Stomach (tissue), 9 donors: Measurements from ENCODE around the gene SYT7. TPM values are rescaled to one million over a fixed set of nuclear protein-coding genes. Genes with fewer than 3 reads are reported as not detected.

Experiments
- DNase-seq, 2 donors: peaks; one replicate each; pipeline versions ENCODE4 v3.0.0 to v3.0.0-alpha.2; 2013 to 2019
- H3K27ac ChIP-seq, 5 donors: fragments of 200-600 bp in 4 of 5; sonication (generic) in 4 of 5; one replicate each; pipeline ENCODE4 v1.5.1; 2013 to 2019; ENCODE audit warnings: mild to moderate bottlenecking in 1 of 5, moderate library complexity in 1 of 5
- H3K27me3 ChIP-seq, 3 donors: fragments of 200-600 bp; sonication (generic); one replicate each; pipeline ENCODE4 v1.5.1; 2017 to 2019; ENCODE audit warnings: mixed run types in 1 of 3
- H3K36me3 ChIP-seq, 4 donors: fragments of 200-600 bp; sonication (generic); 1 replicate in 3 of 4; 2 replicates in 1 of 4; pipeline ENCODE4 v1.5.1; 2016 to 2019
- H3K4me1 ChIP-seq, 4 donors: fragments of 200-600 bp; sonication (generic); one replicate each; pipeline ENCODE4 v1.5.1; 2016 to 2019
- H3K4me3 ChIP-seq, 4 donors: fragments of 200-600 bp; sonication (generic) in 3 of 4; one replicate each; pipeline ENCODE4 v1.5.1; 2016 to 2019; ENCODE audit warnings: mild to moderate bottlenecking in 1 of 4
- H3K9me3 ChIP-seq, 4 donors: fragments of 200-600 bp; sonication (generic); one replicate each; pipeline ENCODE4 v1.5.1; 2016 to 2019
- EP300 ChIP-seq: sonication (generic); formaldehyde crosslinking; IDR thresholded peaks from one replicate; pipeline ENCODE4 v1.6.1; 2017; ENCODE audit warnings: antibody characterized with exemption
- POLR2A ChIP-seq, 4 donors: fragments of 450-650 bp; IDR thresholded peaks; one replicate each; pipeline ENCODE4 v1.6.1; 2016; ENCODE audit warnings: antibody characterized with exemption in 4 of 4, control low read depth in 2 of 4, mild to moderate bottlenecking in 1 of 4, moderate library complexity in 1 of 4
- POLR2AphosphoS5 ChIP-seq, 3 donors: sonication (generic); formaldehyde crosslinking; IDR thresholded peaks; one replicate each; pipeline ENCODE4 v1.6.1; 2016; ENCODE audit warnings: antibody characterized with exemption in 3 of 3
- WGBS, 5 donors: extraction: QIAGEN DNeasy Blood & Tissue Kit in 3 of 5; methylation state at CpG; one replicate each; pipeline versions ENCODE4 v1.1.5 to v1.1.7; 2013 to 2018; 5-methylcytosine and 5-hydroxymethylcytosine counted together
- intact Hi-C: fragments of 100-400 bp; cut with DNase I; formaldehyde crosslinking; loops from one replicate; pipeline ENCODE4 v1.15.1; 2023; ENCODE audit warnings: low total_unique reads
- polyA plus RNA-seq, 3 donors: library from polyadenylated mRNA; stranded (reverse); fragments of 200-250 nt; gene quantifications; one replicate each; pipeline ENCODE4 v1.2.3, GENCODE V29; 2013
- total RNA-seq, 5 donors: library from RNA; depleted of rRNA; stranded (reverse); fragments of >200 nt; gene quantifications; one replicate each; pipeline versions ENCODE4 v1.1.0 to v1.2.3, GENCODE V29; 2014 to 2016
- TF ChIP-seq, protein P1 (sequence below), 7 experiments: fragments of 450-650 bp in 4 of 7; fragments of 200-600 bp in 3 of 7; sonication (generic) in 3 of 7; IDR thresholded peaks; one replicate each; pipeline ENCODE4 v1.5.1; 2016 to 2019; ENCODE audit warnings: antibody characterized with exemption in 7 of 7, control low read depth in 2 of 7, mild to moderate bottlenecking in 1 of 7
- donor health status: healthy with polysubstance abuse.
- donor health status: Bipolar disorder and iron deficiency.
- donor health status: healthy.

Gene SYT7
- total and polyA plus RNA-seq, 8 donors, result 0.92 to 8.4 (median 1.4) TPM; not detected in 1

DNA sequence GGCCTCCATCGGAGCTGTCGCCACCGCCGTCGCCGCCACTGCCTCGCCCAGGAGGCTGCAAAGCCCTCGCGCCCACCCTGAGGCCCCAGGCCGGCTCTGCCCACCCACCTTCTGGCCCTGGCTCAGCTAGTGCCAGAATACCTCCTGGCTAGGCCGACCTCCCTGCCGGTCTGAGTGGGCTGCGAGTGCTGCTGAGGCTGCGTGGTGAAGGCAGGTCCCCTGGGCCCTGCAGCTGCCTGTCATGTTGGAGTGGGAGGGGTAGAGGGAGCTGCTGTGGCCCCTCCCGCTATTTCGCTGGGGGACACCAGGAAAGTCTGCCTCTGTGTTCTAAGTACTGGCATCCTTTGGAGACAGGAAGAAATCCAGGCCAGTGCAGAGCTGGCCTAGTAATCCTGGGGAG is 38.2 kb downstream of the SYT7 start:
- intact Hi-C loops, result no loop called here

DNA sequence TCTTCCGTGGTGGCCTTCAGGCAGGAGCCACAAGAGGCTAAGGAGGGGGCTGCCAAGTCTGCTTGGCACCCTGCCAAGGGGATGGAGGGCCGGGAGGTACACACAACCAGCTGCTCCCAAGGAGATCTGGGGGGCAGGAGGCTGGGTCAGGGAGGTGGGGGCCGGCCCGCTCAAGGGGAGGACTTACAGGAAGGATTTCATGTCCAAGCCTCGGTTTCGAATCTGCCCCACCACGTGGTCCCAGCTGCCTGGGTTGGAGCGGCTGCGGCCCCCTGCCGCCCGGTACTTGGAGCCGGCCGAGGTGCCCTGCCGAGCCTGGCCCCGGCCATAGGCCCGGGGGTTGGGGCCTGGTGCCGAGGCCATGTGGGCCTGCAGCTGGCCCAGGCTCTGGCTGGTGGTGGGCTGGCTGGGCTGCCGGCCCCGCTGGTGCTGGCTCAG is 38.8 kb downstream of the SYT7 start:
- Histone ChIP-seq H3K27me3 (peaks cover 0 to 28% (median 5%) of the 10 kb centered on the region in 3 donors), H3K9me3 (no peaks in the 10 kb centered on the region), H3K4me3 (no peak overlapping the region), H3K27ac (no peak overlapping the region), H3K36me3 (no peaks in the 10 kb centered on the region), H3K4me1 (peaks cover 0 to 18% (median 17%) of the 10 kb centered on the region in 4 donors)
- WGBS, 5 donors, result 43 to 57% (median 55%) methylated on average over 10 to 19 of the region's 19 CpGs
- peak in 1 of 2 donors; percentile 48 for DNase-seq
- intact Hi-C loops, result no loop called here
- TF ChIP-seq POLR2A (IDR thresholded peaks at IDR 0.05), result no peak

More for the DNA sequence above, 38.2 kb downstream of the SYT7 start:
- TF ChIP-seq EP300, result no peak
- no peak for TF ChIP-seq POLR2AphosphoS5 (IDR thresholded peaks at IDR 0.05)
- TF ChIP-seq, protein P1, sequence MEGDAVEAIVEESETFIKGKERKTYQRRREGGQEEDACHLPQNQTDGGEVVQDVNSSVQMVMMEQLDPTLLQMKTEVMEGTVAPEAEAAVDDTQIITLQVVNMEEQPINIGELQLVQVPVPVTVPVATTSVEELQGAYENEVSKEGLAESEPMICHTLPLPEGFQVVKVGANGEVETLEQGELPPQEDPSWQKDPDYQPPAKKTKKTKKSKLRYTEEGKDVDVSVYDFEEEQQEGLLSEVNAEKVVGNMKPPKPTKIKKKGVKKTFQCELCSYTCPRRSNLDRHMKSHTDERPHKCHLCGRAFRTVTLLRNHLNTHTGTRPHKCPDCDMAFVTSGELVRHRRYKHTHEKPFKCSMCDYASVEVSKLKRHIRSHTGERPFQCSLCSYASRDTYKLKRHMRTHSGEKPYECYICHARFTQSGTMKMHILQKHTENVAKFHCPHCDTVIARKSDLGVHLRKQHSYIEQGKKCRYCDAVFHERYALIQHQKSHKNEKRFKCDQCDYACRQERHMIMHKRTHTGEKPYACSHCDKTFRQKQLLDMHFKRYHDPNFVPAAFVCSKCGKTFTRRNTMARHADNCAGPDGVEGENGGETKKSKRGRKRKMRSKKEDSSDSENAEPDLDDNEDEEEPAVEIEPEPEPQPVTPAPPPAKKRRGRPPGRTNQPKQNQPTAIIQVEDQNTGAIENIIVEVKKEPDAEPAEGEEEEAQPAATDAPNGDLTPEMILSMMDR (IDR thresholded peaks at IDR 0.05), result no peak
- TF ChIP-seq POLR2A (IDR thresholded peaks at IDR 0.05), result no peak
- Histone ChIP-seq H3K4me3 (no peak overlapping the region), H3K4me1 (peaks cover 0 to 18% (median 16%) of the 10 kb centered on the region in 4 donors), H3K27me3 (peaks cover 0 to 34% (median 7%) of the 10 kb centered on the region in 3 donors), H3K27ac (no peak overlapping the region), H3K9me3 (no peaks in the 10 kb centered on the region), H3K36me3 (no peaks in the 10 kb centered on the region)
- DNase-seq, result no peak
- WGBS, 5 donors, result 89 to 91% (median 90%) methylated on average over 9 to 16 of the region's 16 CpGs

DNA sequence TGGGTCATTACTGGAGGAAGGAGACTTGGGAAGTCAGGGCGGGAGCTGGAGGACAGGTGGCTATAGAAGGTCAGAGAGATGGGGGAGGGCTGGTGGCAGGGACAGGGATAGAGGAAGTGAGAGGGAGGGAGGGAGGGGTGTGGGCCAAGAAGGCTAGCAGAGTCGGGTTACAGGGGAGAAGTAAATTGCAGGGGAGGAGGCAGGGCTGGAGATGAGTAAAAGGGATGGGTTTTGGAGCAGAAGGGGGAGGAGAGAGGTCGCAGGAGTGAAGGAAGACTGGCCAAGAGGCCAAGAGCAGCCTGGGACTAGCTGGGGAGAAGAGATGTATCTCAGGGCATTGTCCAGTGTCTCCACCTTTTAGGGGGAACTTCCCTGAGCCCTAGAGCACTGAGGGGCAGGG is 39.3 kb downstream of the SYT7 start:
- Histone ChIP-seq H3K4me1 (peaks cover 0 to 18% (median 17%) of the 10 kb centered on the region in 4 donors), H3K27ac (no peak overlapping the region), H3K36me3 (no peaks in the 10 kb centered on the region), H3K9me3 (no peaks in the 10 kb centered on the region), H3K4me3 (no peak overlapping the region), H3K27me3 (peaks cover 0 to 24% (median under 1%) of the 10 kb centered on the region in 3 donors)
- peak in 1 of 2 donors; percentile 63 for DNase-seq
- TF ChIP-seq, protein P1 (IDR thresholded peaks at IDR 0.05), result no peak
- intact Hi-C loops, result no loop called here
- 25 to 49% (median 39%) methylated on average over 3 of the region's 3 CpGs for WGBS, 5 donors

DNA sequence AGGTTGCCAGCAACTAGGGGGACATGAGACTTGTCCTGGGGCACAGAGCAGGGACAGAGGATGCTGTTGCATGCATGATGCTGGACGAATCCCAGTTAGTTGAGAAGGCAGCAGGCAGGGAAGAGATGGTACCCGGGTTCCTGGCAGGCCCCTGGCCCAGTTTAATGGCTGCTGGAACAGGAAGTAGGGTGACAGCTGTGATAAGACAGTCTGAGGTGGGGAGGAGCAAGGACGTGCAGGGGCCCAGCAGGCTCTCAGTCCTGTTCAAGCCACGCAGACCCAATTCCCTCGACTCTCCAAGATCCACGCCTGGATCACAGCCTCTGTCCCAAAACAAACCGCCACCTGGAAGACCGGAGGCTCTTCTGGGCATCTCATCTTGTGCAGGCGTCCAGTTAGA is 40.3 kb downstream of the SYT7 start:
- H3K36me3 ChIP-seq, result no peaks in the 10 kb centered on the region
- no peak for DNase-seq
- H3K4me3 ChIP-seq, result no peak overlapping the region
- TF ChIP-seq EP300 (no peak), POLR2AphosphoS5 (IDR thresholded peaks at IDR 0.05) (no peak), POLR2A (IDR thresholded peaks at IDR 0.05) (no peak)
- TF ChIP-seq, protein P1 (IDR thresholded peaks at IDR 0.05), result no peak
- 62 to 75% (median 67%) methylated on average over 9 of the region's 9 CpGs for WGBS, 5 donors
- no peak overlapping the region for H3K27ac ChIP-seq
- H3K9me3 ChIP-seq, result no peaks in the 10 kb centered on the region
- peaks cover 0 to 24% (median 0%) of the 10 kb centered on the region in 3 donors for H3K27me3 ChIP-seq
- H3K4me1 ChIP-seq, result peaks cover 0 to 18% (median 17%) of the 10 kb centered on the region in 4 donors
- intact Hi-C loops, result no loop called here

DNA sequence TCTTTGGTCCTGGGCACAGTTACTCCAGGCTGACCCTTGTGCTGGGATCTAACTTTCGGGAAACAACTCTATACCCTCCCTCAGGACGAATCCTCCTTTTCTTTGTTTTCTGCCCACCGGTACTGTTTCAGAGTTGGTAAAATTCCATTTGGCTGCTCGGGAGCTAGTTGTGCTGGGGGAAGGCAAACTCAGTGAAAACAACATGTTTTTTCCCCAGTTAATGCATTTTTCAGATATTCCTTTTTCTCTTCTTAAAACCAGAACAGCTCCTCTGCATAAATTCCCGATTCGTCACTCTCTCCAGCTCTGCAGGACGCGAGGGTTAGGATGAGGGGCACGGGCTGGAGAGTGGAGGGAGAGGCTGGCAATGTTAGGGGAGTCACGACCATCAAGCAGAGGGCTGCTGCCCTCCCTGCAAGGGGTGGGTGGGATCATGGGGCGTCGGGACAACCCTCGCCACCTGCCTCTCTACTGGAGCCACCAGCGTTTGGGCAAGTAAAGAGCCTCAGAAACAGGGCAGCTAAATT is 41.0 kb downstream of the SYT7 start:
- Histone ChIP-seq H3K27ac (no peak overlapping the region), H3K27me3 (peaks cover 0 to 26% (median 0%) of the 10 kb centered on the region in 3 donors), H3K9me3 (no peaks in the 10 kb centered on the region), H3K4me1 (peaks cover 0 to 21% (median 17%) of the 10 kb centered on the region in 4 donors), H3K36me3 (no peaks in the 10 kb centered on the region), H3K4me3 (no peak overlapping the region)
- no peak for DNase-seq
- intact Hi-C loops, result no loop called here
- WGBS, 5 donors, result 64 to 80% (median 74%) methylated on average over 14 of the region's 14 CpGs
- TF ChIP-seq POLR2A (IDR thresholded peaks at IDR 0.05), result no peak
- no peak for TF ChIP-seq POLR2AphosphoS5 (IDR thresholded peaks at IDR 0.05)
- no peak for TF ChIP-seq EP300
- TF ChIP-seq, protein P1 (IDR thresholded peaks at IDR 0.05), result no peak
